CD4-positive, alpha-beta memory T cell (primary cell): Measurements from ENCODE around the gene C15orf39. TPM values are rescaled to one million over a fixed set of nuclear protein-coding genes. Genes with fewer than 3 reads are reported as not detected.

Source experiments
- CTCF ChIA-PET: fragments of 350-600 bp; sonication (Branson Sonifier 250); formaldehyde crosslinking; loops from one replicate; lab custom pipeline; 2021; ENCODE audit warnings: inconsistent platforms; ENCODE audit not compliant: partially characterized antibody; lab: Charles Lee
- POLR2A ChIA-PET: fragments of 350-600 bp; sonication (Branson Sonifier 250); formaldehyde crosslinking; loops from one replicate; lab custom pipeline; 2021; ENCODE audit not compliant: partially characterized antibody; lab: Charles Lee
- DNase-seq, 5 donors: peaks; one replicate each; pipeline versions ENCODE4 v3.0.0 to v3.0.0-alpha.2; 2020 to 2022; ENCODE audit warnings: mixed read lengths in 1 of 5
- H3K27ac ChIP-seq: one replicate; pipeline ENCODE4 v1.7.0; 2013; ENCODE audit warnings: low read depth, low read length
- H3K27me3 ChIP-seq: 2 replicates; pipeline ENCODE4 v1.7.0; 2013; ENCODE audit warnings: mild to moderate bottlenecking, low read length, moderate library complexity; ENCODE audit not compliant: insufficient read depth
- H3K36me3 ChIP-seq: 2 replicates; pipeline ENCODE4 v1.7.0; 2013; ENCODE audit warnings: mild to moderate bottlenecking, low read length, moderate library complexity; ENCODE audit not compliant: insufficient read depth
- H3K4me1 ChIP-seq: 2 replicates; pipeline ENCODE4 v1.7.0; 2013; ENCODE audit warnings: mild to moderate bottlenecking, low read length, moderate library complexity; ENCODE audit not compliant: insufficient read depth
- H3K4me3 ChIP-seq, 2 donors: one replicate each; pipeline ENCODE4 v1.7.0; 2013; ENCODE audit warnings: low read length in 2 of 2, mild to moderate bottlenecking in 1 of 2
- H3K9me3 ChIP-seq, 2 donors: one replicate each; pipeline ENCODE4 v1.7.0; 2013; ENCODE audit warnings: low read length in 2 of 2, control low read depth in 1 of 2; ENCODE audit not compliant: control insufficient read depth in 1 of 2
- H3K27ac Mint-ChIP-seq, 7 donors: one replicate each; pipeline ENCODE4 v1.8.0; 2020 to 2021; ENCODE audit warnings: mixed read lengths in 7 of 7, mild to moderate bottlenecking in 6 of 7, inconsistent platforms in 3 of 7, moderate library complexity in 3 of 7
- H3K27me3 Mint-ChIP-seq, 2 donors: one replicate each; pipeline ENCODE4 v1.8.0; 2020 to 2021; ENCODE audit warnings: mixed read lengths in 2 of 2
- H3K36me3 Mint-ChIP-seq, 2 donors: one replicate each; pipeline ENCODE4 v1.8.0; 2020 to 2021; ENCODE audit warnings: mixed read lengths in 2 of 2, inconsistent platforms in 1 of 2, mild to moderate bottlenecking in 1 of 2
- H3K4me1 Mint-ChIP-seq, 4 donors: one replicate each; pipeline ENCODE4 v1.8.0; 2020 to 2021; ENCODE audit warnings: mixed read lengths in 4 of 4, mild to moderate bottlenecking in 1 of 4
- H3K4me3 Mint-ChIP-seq, 8 donors: one replicate each; pipeline ENCODE4 v1.8.0; 2020 to 2021; ENCODE audit warnings: mixed read lengths in 8 of 8, mild to moderate bottlenecking in 7 of 8, moderate library complexity in 6 of 8, inconsistent platforms in 3 of 8
- H3K9me3 Mint-ChIP-seq, 8 donors: one replicate each; pipeline ENCODE4 v1.8.0; 2020 to 2021; ENCODE audit warnings: mixed read lengths in 8 of 8, mild to moderate bottlenecking in 5 of 8, inconsistent platforms in 3 of 8, moderate library complexity in 1 of 8
- intact Hi-C: fragments of 100-400 bp; cut with micrococcal nuclease; formaldehyde crosslinking; loops from one replicate; pipeline ENCODE4 v1.15.1; 2023
- polyA plus RNA-seq, 2 donors: library from polyadenylated mRNA; unstranded; fragments of 300-500 nt; fragmentation: Illumina TruSeq; gene quantifications; one replicate each; pipeline ENCODE4 v1.2.3, GENCODE V29; 2021
- total RNA-seq, 2 experiments: library from RNA; stranded (reverse); gene quantifications; one replicate each; pipeline ENCODE4 v1.2.3, GENCODE V29; 2021

The C15orf39 gene
- total and polyA plus RNA-seq, 4 experiments from 2014 or later: 0.36 to 27.0 (median 15.2) TPM

- H3K4me3 Mint-ChIP-seq: no peak overlapping the region
- intact Hi-C loops: loop anchor here (1.0 kb wide), 1 partner anchor 182 kb away; no protein-coding TSS in a partner anchor
Observed at GRCh38 chr15:75208501-75209288, 7.0 kb downstream of the C15orf39 start.

DNA sequence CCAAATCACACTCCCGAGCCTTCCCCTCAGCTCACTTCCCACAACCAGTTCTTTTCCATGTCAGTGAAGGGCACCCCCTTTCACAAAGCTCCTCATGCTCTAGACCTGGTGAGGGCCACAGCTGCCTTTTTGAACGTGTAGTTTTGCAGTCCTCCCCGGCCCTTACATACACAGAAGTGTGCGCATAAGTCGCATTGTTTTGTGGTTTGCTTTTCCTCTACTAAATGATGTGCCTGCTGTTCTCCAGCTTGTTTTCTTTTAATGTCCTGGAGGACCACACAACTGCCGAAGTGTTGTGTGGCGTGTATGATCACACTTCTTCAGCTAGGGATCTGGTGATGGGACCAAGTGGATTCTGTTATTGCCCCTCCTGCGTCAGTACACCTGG, 7.6 kb downstream of the C15orf39 start:
- no peaks in the 10 kb centered on the region for H3K9me3 ChIP-seq
- no peak overlapping the region for H3K4me3 ChIP-seq
- no peak for DNase-seq
- CTCF ChIA-PET: interaction anchor here (1.2 to 7.6 kb wide), 2 partner anchors 177 to 183 kb away, joined by 3 to 126 read pairs; partner anchors contain the start of gene PPCDC
- intact Hi-C loops: no loop called here
- H3K27me3 Mint-ChIP-seq: no peaks in the 10 kb centered on the region
- no peaks in the 10 kb centered on the region for H3K27me3 ChIP-seq
- H3K4me3 Mint-ChIP-seq: peak overlapping the region in 1 of 8 donors; percentile 27
- H3K27ac ChIP-seq: no peak overlapping the region
- H3K9me3 Mint-ChIP-seq: no peaks in the 10 kb centered on the region
- POLR2A ChIA-PET: interaction anchor here (0.6 kb wide), 1 partner anchor 144 kb away, joined by 4 read pairs; no protein-coding TSS in a partner anchor
- peaks cover 21% of the 10 kb centered on the region for H3K4me1 ChIP-seq
- peaks cover 9 to 52% of the 10 kb centered on the region in 2 donors for H3K36me3 Mint-ChIP-seq
- H3K4me1 Mint-ChIP-seq: peaks cover 15 to 42% (median 27%) of the 10 kb centered on the region in 4 donors
- peak overlapping the region in 4 of 7 donors; percentile 14 to 79 (median 68) for H3K27ac Mint-ChIP-seq
- H3K36me3 ChIP-seq: peaks cover 63% of the 10 kb centered on the region

More at GRCh38 chr15:75208501-75209288, 7.0 kb downstream of the C15orf39 start:
- Histone ChIP-seq H3K4me1 (peaks cover 27% of the 10 kb centered on the region), H3K27ac (no peak overlapping the region), H3K9me3 (no peaks in the 10 kb centered on the region), H3K4me3 (no peak overlapping the region), H3K27me3 (no peaks in the 10 kb centered on the region), H3K36me3 (peaks cover 63% of the 10 kb centered on the region)
- Mint-ChIP-seq H3K9me3 (no peaks in the 10 kb centered on the region), H3K27me3 (no peaks in the 10 kb centered on the region), H3K4me1 (peaks cover 17 to 48% (median 31%) of the 10 kb centered on the region in 4 donors), H3K36me3 (peaks cover 9 to 50% of the 10 kb centered on the region in 2 donors), H3K27ac (peak overlapping the region in 3 of 7 donors; percentile 14 to 79 (median 68))
- CTCF ChIA-PET: interaction anchor here (1.2 to 7.6 kb wide), 2 partner anchors 177 to 182 kb away, joined by 3 to 126 read pairs; partner anchors contain the start of gene PPCDC
- POLR2A ChIA-PET: interaction anchor here (1.0 kb wide), 1 partner anchor 185 kb away, joined by 3 read pairs; the partner anchor contains the start of gene PPCDC
- no peak for DNase-seq

GRCh38 chr15:75210811-75211230, 9.1 kb downstream of the C15orf39 start:
- Histone ChIP-seq H3K27ac (peak overlapping the region; percentile 2), H3K36me3 (peaks cover 59% of the 10 kb centered on the region), H3K4me1 (peaks cover 11% of the 10 kb centered on the region), H3K27me3 (no peaks in the 10 kb centered on the region), H3K9me3 (no peaks in the 10 kb centered on the region), H3K4me3 (no peak overlapping the region)
- intact Hi-C loops: no loop called here
- Mint-ChIP-seq H3K9me3 (no peaks in the 10 kb centered on the region), H3K4me1 (peaks cover 8 to 29% (median 16%) of the 10 kb centered on the region in 4 donors), H3K4me3 (no peak overlapping the region), H3K36me3 (peaks cover 9 to 50% of the 10 kb centered on the region in 2 donors), H3K27me3 (no peaks in the 10 kb centered on the region), H3K27ac (no peak overlapping the region)
- ChIA-PET POLR2A (no interaction called here), CTCF (no interaction called here)
- DNase-seq: no peak

- Mint-ChIP-seq H3K27me3 (no peaks in the 10 kb centered on the region), H3K9me3 (no peaks in the 10 kb centered on the region), H3K36me3 (peaks cover 9 to 50% of the 10 kb centered on the region in 2 donors), H3K27ac (peak overlapping the region in 1 of 7 donors; percentile 17), H3K4me1 (peaks cover 8 to 29% (median 16%) of the 10 kb centered on the region in 4 donors), H3K4me3 (no peak overlapping the region)
- intact Hi-C loops: no loop called here
- ChIA-PET POLR2A (no interaction called here), CTCF (no interaction called here)
- no peak for DNase-seq
- no peaks in the 10 kb centered on the region for H3K27me3 ChIP-seq
- no peak overlapping the region for H3K27ac ChIP-seq
- H3K4me1 ChIP-seq: peaks cover 11% of the 10 kb centered on the region
- H3K4me3 ChIP-seq: no peak overlapping the region
- peaks cover 52% of the 10 kb centered on the region for H3K36me3 ChIP-seq
- no peaks in the 10 kb centered on the region for H3K9me3 ChIP-seq
Observed at GRCh38 chr15:75211436-75212199, 9.9 kb downstream of the C15orf39 start.

DNA sequence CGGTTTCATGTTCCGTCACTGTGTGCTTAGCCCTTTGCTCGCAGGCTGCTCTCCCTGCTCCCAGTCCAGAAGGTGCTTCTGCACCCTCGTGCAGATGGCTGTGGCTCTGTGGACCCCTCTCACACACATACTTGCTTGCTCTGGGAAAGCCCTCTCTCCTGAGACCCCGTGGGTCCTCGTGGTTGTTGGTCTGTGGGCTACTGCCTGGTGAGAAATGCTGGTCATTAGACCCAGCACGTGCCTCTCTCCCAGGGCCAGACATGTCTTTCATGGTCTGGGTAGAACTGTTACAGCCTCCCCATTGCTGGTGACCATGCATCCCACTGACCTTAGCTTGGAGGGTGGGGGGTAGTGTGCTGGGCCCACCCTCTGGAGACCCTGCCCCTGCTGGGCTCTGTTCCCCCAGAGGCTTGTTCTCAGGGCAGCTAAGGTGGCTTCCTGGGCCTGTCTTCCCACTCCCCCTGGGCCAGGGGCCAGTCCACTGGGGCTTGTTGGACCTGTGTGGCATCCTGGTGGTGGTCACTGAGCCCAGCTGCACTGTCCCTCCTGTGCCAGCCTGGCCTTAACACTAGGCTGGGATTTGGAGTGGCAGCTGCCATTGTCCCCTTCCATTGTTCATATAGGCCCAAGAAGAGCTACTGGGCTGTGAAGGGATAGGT, 10.6 kb downstream of the C15orf39 start:
- intact Hi-C loops: no loop called here
- Mint-ChIP-seq H3K36me3 (peaks cover 9 to 46% of the 10 kb centered on the region in 2 donors), H3K4me1 (peaks cover 8 to 26% (median 16%) of the 10 kb centered on the region in 4 donors), H3K27ac (peak overlapping the region in 2 of 7 donors; percentile 59 to 66), H3K9me3 (no peaks in the 10 kb centered on the region), H3K27me3 (no peaks in the 10 kb centered on the region), H3K4me3 (no peak overlapping the region)
- peaks cover 11% of the 10 kb centered on the region for H3K4me1 ChIP-seq
- no peaks in the 10 kb centered on the region for H3K27me3 ChIP-seq
- H3K9me3 ChIP-seq: no peaks in the 10 kb centered on the region
- no peak overlapping the region for H3K4me3 ChIP-seq
- H3K27ac ChIP-seq: no peak overlapping the region
- DNase-seq: no peak
- H3K36me3 ChIP-seq: peaks cover 49% of the 10 kb centered on the region
- POLR2A ChIA-PET: no interaction called here
- CTCF ChIA-PET: no interaction called here

GRCh38 chr15:75213212-75213767, 11.6 kb downstream of the C15orf39 start:
- Mint-ChIP-seq H3K36me3 (peaks cover 9 to 39% of the 10 kb centered on the region in 2 donors), H3K27ac (peak overlapping the region in 2 of 7 donors; percentile 21 to 23), H3K4me1 (peaks cover 8 to 23% (median 16%) of the 10 kb centered on the region in 4 donors), H3K9me3 (no peaks in the 10 kb centered on the region), H3K27me3 (no peaks in the 10 kb centered on the region), H3K4me3 (no peak overlapping the region)
- peaks cover 39% of the 10 kb centered on the region for H3K36me3 ChIP-seq
- H3K4me1 ChIP-seq: peaks cover 11% of the 10 kb centered on the region
- no peaks in the 10 kb centered on the region for H3K27me3 ChIP-seq
- DNase-seq: no peak
- ChIA-PET POLR2A (interaction anchor here (0.6 kb wide), 1 partner anchor 1733 kb away, joined by 3 read pairs; no protein-coding TSS in a partner anchor), CTCF (no interaction called here)
- intact Hi-C loops: no loop called here
- no peak overlapping the region for H3K4me3 ChIP-seq
- H3K9me3 ChIP-seq: no peaks in the 10 kb centered on the region
- no peak overlapping the region for H3K27ac ChIP-seq
